BE2C (cell line): ENCODE measurements around the gene C10orf120.

Experiments used
- DNase-seq: peaks from one replicate; pipeline ENCODE4 v3.0.0-alpha.2; 2020
- H3K27me3 ChIP-seq: fragments of 250-450 bp; sonication (Bioruptor Pico); 2 replicates; pipeline ENCODE4 v1.5.1; 2020; ENCODE audit warnings: mild to moderate bottlenecking
- H3K36me3 ChIP-seq: fragments of 250-450 bp; sonication (Bioruptor Pico); 2 replicates; pipeline ENCODE4 v1.5.1; 2020; ENCODE audit warnings: mild to moderate bottlenecking
- H3K4me1 ChIP-seq: fragments of 250-450 bp; sonication (Bioruptor Pico); 2 replicates; pipeline ENCODE4 v1.5.1; 2020
- H3K4me3 ChIP-seq: 2 replicates; pipeline ENCODE4 v1.5.1; 2011; ENCODE audit warnings: low read depth, low read length
- H3K9me3 ChIP-seq: fragments of 250-450 bp; sonication (Bioruptor Pico); 2 replicates; pipeline ENCODE4 v1.5.1; 2020
- CTCF ChIP-seq: IDR thresholded peaks from 2 replicates; pipeline ENCODE4 v1.5.1; 2012; ENCODE audit warnings: mild to moderate bottlenecking, low read depth, low read length

The C10orf120 gene

GRCh38 chr10:122733931-122734665 lies 34.5 kb upstream of the C10orf120 start:
- Histone ChIP-seq H3K36me3 (no peaks in the 10 kb centered on the region), H3K4me1 (no peaks in the 10 kb centered on the region), H3K27me3 (peaks cover 4% of the 10 kb centered on the region; the same call in 1 of the 2 replicates), H3K9me3 (no peaks in the 10 kb centered on the region), H3K4me3 (no peak overlapping the region)
- no peak for TF ChIP-seq CTCF
- DNase-seq: no peak

- H3K4me3 ChIP-seq: no peak overlapping the region
- H3K27me3 ChIP-seq: peaks cover 6% of the 10 kb centered on the region; the same call in 1 of the 2 replicates
- no peaks in the 10 kb centered on the region for H3K4me1 ChIP-seq
- no peaks in the 10 kb centered on the region for H3K9me3 ChIP-seq
- DNase-seq: no peak
- no peaks in the 10 kb centered on the region for H3K36me3 ChIP-seq
- TF ChIP-seq CTCF: no peak
Observed at GRCh38 chr10:122733443-122733842, 33.8 kb upstream of the C10orf120 start.

DNA sequence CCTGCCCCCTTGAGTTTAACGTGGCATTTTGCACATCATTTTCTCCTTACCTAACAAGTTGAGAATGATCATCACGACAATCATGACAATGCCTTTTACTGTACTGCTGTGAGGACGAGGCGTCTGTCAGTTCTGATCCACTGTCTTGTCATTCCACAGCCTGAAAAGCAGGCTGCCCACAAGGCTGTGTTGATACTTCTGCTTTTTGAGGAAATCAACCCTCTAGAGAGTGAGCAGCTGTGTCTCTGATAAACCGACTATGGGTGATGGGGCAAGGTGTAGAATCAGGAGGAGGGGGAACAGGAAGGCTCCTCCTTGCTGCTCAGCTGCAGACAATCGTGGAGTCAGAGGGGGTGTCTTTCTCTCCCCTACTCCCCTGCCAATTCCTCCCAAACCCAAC lies 30.6 kb upstream of the C10orf120 start:
- Histone ChIP-seq H3K9me3 (no peaks in the 10 kb centered on the region), H3K27me3 (peaks cover 17% of the 10 kb centered on the region), H3K4me3 (no peak overlapping the region), H3K4me1 (no peaks in the 10 kb centered on the region), H3K36me3 (no peaks in the 10 kb centered on the region)
- no peak for DNase-seq
- TF ChIP-seq CTCF: no peak

- Histone ChIP-seq H3K36me3 (no peaks in the 10 kb centered on the region), H3K4me3 (no peak overlapping the region), H3K9me3 (no peaks in the 10 kb centered on the region), H3K27me3 (peaks cover 17% of the 10 kb centered on the region), H3K4me1 (no peaks in the 10 kb centered on the region)
- DNase-seq: no peak
- no peak for TF ChIP-seq CTCF
Observed at GRCh38 chr10:122729126-122729525, 29.5 kb upstream of the C10orf120 start.

DNA sequence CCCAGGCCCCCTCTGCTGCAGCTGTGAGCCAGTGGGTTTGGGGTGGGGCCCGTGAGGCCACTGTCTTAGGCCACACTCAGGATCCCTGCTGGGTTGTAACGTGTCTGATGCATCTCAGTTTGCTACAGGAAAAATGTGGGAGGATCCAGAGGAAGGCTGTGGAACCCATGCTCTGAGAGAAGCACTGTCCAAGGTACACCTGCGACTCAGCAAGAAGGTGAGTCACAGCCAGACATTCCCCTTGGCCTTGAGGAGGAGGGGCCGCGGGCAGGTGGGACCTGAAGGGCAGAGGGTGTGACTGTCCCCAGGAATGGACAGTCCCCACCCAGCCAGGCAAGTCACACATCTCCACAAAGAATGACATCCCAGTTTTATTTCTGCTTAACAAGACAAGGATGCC lies 27.8 kb upstream of the C10orf120 start:
- TF ChIP-seq CTCF: no peak
- no peaks in the 10 kb centered on the region for H3K4me1 ChIP-seq
- H3K27me3 ChIP-seq: peaks cover 28% of the 10 kb centered on the region
- H3K9me3 ChIP-seq: no peaks in the 10 kb centered on the region
- no peak overlapping the region for H3K4me3 ChIP-seq
- no peak for DNase-seq
- no peaks in the 10 kb centered on the region for H3K36me3 ChIP-seq

GRCh38 chr10:122725768-122726167 lies 26.1 kb upstream of the C10orf120 start:
- Histone ChIP-seq H3K4me3 (no peak overlapping the region), H3K27me3 (peaks cover 37% of the 10 kb centered on the region), H3K9me3 (no peaks in the 10 kb centered on the region), H3K36me3 (no peaks in the 10 kb centered on the region), H3K4me1 (no peaks in the 10 kb centered on the region)
- TF ChIP-seq CTCF: no peak
- DNase-seq: no peak
